Measurements from ENCODE around the gene SGCE. TPM values are rescaled to one million over a fixed set of nuclear protein-coding genes. Genes with fewer than 3 reads are reported as not detected.

SGCE gene
- total RNA-seq, 1 experiment from 2014 or later: 19.0 TPM

- ATAC-seq (no peak), DNase-seq (ENCODE audit: low spot score) (no peak)
- H3K27me3 Mint-ChIP-seq (ENCODE audit: low read depth): no peaks in the 10 kb centered on the region
- H3K9me3 Mint-ChIP-seq: no peaks in the 10 kb centered on the region
- 0 out of 2 replicates have a peak, but pooled peaks cover 6% of the 10 kb centered on the region for H3K36me3 Mint-ChIP-seq
- ChIA-PET POLR2A (no interaction called here), CTCF (no interaction called here)
- no peak overlapping the region for H3K4me3 Mint-ChIP-seq
- TF ChIP-seq SP1 (CRISPR knock-in tag; conservative IDR thresholded peaks at IDR 0.05) (no peak), GRHL2 (CRISPR knock-in tag; IDR thresholded peaks at IDR 0.05; ENCODE audit: insufficient replicate concordance, severe bottlenecking) (no peak), GABPB1 (CRISPR knock-in tag; IDR thresholded peaks at IDR 0.05) (no peak), USF2 (CRISPR knock-in tag; IDR thresholded peaks at IDR 0.05) (no peak), JUN (CRISPR knock-in tag; IDR thresholded peaks at IDR 0.05) (no peak), NFATC4 (CRISPR knock-in tag; IDR thresholded peaks at IDR 0.05) (no peak)
- H3K27ac Mint-ChIP-seq: no peak overlapping the region
- peaks cover 5% of the 10 kb centered on the region for H3K4me1 Mint-ChIP-seq
Measured at GRCh38 chr7:94600267-94600666, 55.7 kb downstream of the SGCE start.

- H3K36me3 Mint-ChIP-seq: 0 out of 2 replicates have a peak, but pooled peaks cover 6% of the 10 kb centered on the region
- DNase-seq (ENCODE audit: low spot score): no peak
- H3K27me3 Mint-ChIP-seq (ENCODE audit: low read depth): no peaks in the 10 kb centered on the region
- TF ChIP-seq ZNF232 (CRISPR knock-in tag; IDR thresholded peaks at IDR 0.05): no peak
- TF ChIP-seq ZNF219 (CRISPR knock-in tag; IDR thresholded peaks at IDR 0.05; ENCODE audit: borderline replicate concordance): no peak
- no peak for TF ChIP-seq NR3C1 (CRISPR knock-in tag; conservative IDR thresholded peaks at IDR 0.05; ENCODE audit: low read depth)
- TF ChIP-seq JAZF1 (CRISPR knock-in tag; IDR thresholded peaks at IDR 0.05): no peak
- no peak for TF ChIP-seq MXD4 (CRISPR knock-in tag; IDR thresholded peaks at IDR 0.05; ENCODE audit: borderline replicate concordance)
- no peak for TF ChIP-seq ZSCAN18 (CRISPR knock-in tag; IDR thresholded peaks at IDR 0.05)
- no peak for TF ChIP-seq ZNF138 (CRISPR knock-in tag; conservative IDR thresholded peaks at IDR 0.05)
- no peak for TF ChIP-seq GABPB1 (CRISPR knock-in tag; IDR thresholded peaks at IDR 0.05)
- TF ChIP-seq ESRRA (CRISPR knock-in tag; IDR thresholded peaks at IDR 0.05; ENCODE audit: borderline replicate concordance): no peak
- TF ChIP-seq AFF4 (CRISPR knock-in tag; IDR thresholded peaks at IDR 0.05; ENCODE audit: borderline replicate concordance): no peak
- H3K4me3 Mint-ChIP-seq: no peak overlapping the region
- no peak for ATAC-seq
- H3K27ac Mint-ChIP-seq: no peak overlapping the region
- no peaks in the 10 kb centered on the region for H3K9me3 Mint-ChIP-seq
- POLR2A ChIA-PET: no interaction called here
- H3K4me1 Mint-ChIP-seq: peaks cover 9% of the 10 kb centered on the region
- CTCF ChIA-PET: no interaction called here
Measured at GRCh38 chr7:94595717-94596116, 60.2 kb downstream of the SGCE start.

- POLR2A ChIA-PET: no interaction called here
- ATAC-seq (no peak), DNase-seq (ENCODE audit: low spot score) (no peak)
- no peaks in the 10 kb centered on the region for H3K27me3 Mint-ChIP-seq (ENCODE audit: low read depth)
- CTCF ChIA-PET: no interaction called here
- H3K27ac Mint-ChIP-seq: no peak overlapping the region
- H3K36me3 Mint-ChIP-seq: peaks cover 11% of the 10 kb centered on the region
- no peak overlapping the region for H3K4me3 Mint-ChIP-seq
- 0 out of 2 replicates have a peak, but pooled peaks cover 5% of the 10 kb centered on the region for H3K9me3 Mint-ChIP-seq
- peaks cover 9% of the 10 kb centered on the region for H3K4me1 Mint-ChIP-seq
- no peak for TF ChIP-seq ZSCAN18 (CRISPR knock-in tag; IDR thresholded peaks at IDR 0.05)
- TF ChIP-seq SMAD4 (CRISPR knock-in tag; IDR thresholded peaks at IDR 0.05): no peak
- TF ChIP-seq MAX (CRISPR knock-in tag; IDR thresholded peaks at IDR 0.05): no peak
- TF ChIP-seq USF2 (CRISPR knock-in tag; IDR thresholded peaks at IDR 0.05): no peak
- TF ChIP-seq PRRX2 (CRISPR knock-in tag; IDR thresholded peaks at IDR 0.05): no peak
- no peak for TF ChIP-seq AFF4 (CRISPR knock-in tag; IDR thresholded peaks at IDR 0.05; ENCODE audit: borderline replicate concordance)
Measured at GRCh38 chr7:94594882-94595281, 61.1 kb downstream of the SGCE start.

Data from WTC11 (cell line).